ENCODE data around the gene NIPBL. TPM values are rescaled to one million over a fixed set of nuclear protein-coding genes. Genes with fewer than 3 reads are reported as not detected.

The NIPBL gene
- total RNA-seq, 1 experiment from 2014 or later = 61.3 TPM

GRCh38 chr5:36842087-36842486 lies 34.5 kb upstream of the NIPBL start:
- H3K4me3 Mint-ChIP-seq = no peak overlapping the region
- no peak overlapping the region for H3K27ac ChIP-seq (ENCODE audit: insufficient read length, low read depth, low read length)
- no peak overlapping the region for H3K4ac ChIP-seq (ENCODE audit: low read depth, low read length)
- no peak overlapping the region for H3K9ac ChIP-seq (ENCODE audit: extremely low read depth, insufficient read length, low read length)
- no peak overlapping the region; a peak in 1 of 7 replicates for H3K27ac Mint-ChIP-seq
- H3K27me3 Mint-ChIP-seq (ENCODE audit: low read depth) = no peaks in the 10 kb centered on the region; the same call in 1 of the 2 replicates
- no peak overlapping the region for H4K5ac ChIP-seq (ENCODE audit: insufficient read length, low read depth, low read length)
- peaks cover 4 to 17% of the 10 kb centered on the region in 2 experiments; a peak in 3 of 4 replicates for H3K4me1 Mint-ChIP-seq
- no peaks in the 10 kb centered on the region for H3K36me3 Mint-ChIP-seq (ENCODE audit: insufficient read depth in 1 of 3, low read depth in 3 of 3)
- H3K23ac ChIP-seq (ENCODE audit: insufficient read length, low read depth, low read length) = no peak overlapping the region
- H3K4me2 ChIP-seq (ENCODE audit: insufficient read depth, insufficient read length, low read length) = no peak overlapping the region
- H3K9me3 ChIP-seq (ENCODE audit: control insufficient read depth, low read depth, low read length) = no peaks in the 10 kb centered on the region
- no peaks in the 10 kb centered on the region for H4K20me1 ChIP-seq (ENCODE audit: control insufficient read depth, insufficient read depth, insufficient read length)
- H2AFZ ChIP-seq (ENCODE audit: low read length) = no peak overlapping the region
- H4K8ac ChIP-seq (replicated peaks; ENCODE audit: insufficient read length, low read depth, low read length) = no peak overlapping the region
- no peak overlapping the region for H3K56ac ChIP-seq (ENCODE audit: insufficient read length, low read depth, low read length)
- no peak overlapping the region for H2BK12ac ChIP-seq (ENCODE audit: insufficient read length, low read depth, low read length)
- H3K14ac ChIP-seq (ENCODE audit: insufficient read depth, low read length) = no peak overlapping the region
- TF ChIP-seq, protein P1, sequence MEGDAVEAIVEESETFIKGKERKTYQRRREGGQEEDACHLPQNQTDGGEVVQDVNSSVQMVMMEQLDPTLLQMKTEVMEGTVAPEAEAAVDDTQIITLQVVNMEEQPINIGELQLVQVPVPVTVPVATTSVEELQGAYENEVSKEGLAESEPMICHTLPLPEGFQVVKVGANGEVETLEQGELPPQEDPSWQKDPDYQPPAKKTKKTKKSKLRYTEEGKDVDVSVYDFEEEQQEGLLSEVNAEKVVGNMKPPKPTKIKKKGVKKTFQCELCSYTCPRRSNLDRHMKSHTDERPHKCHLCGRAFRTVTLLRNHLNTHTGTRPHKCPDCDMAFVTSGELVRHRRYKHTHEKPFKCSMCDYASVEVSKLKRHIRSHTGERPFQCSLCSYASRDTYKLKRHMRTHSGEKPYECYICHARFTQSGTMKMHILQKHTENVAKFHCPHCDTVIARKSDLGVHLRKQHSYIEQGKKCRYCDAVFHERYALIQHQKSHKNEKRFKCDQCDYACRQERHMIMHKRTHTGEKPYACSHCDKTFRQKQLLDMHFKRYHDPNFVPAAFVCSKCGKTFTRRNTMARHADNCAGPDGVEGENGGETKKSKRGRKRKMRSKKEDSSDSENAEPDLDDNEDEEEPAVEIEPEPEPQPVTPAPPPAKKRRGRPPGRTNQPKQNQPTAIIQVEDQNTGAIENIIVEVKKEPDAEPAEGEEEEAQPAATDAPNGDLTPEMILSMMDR (conservative IDR thresholded peaks at IDR 0.05) = no peak
- no peaks in the 10 kb centered on the region for H3K4me1 ChIP-seq (ENCODE audit: insufficient read depth, low read length)
- H3K23me2 ChIP-seq (ENCODE audit: insufficient read length, low read depth, low read length, poor library complexity, severe bottlenecking) = no peaks in the 10 kb centered on the region
- no peak overlapping the region for H4K91ac ChIP-seq (ENCODE audit: insufficient read length, low read depth, low read length)
- H2BK15ac ChIP-seq (ENCODE audit: low read depth, low read length) = no peak overlapping the region
- no peak overlapping the region for H2AK5ac ChIP-seq (ENCODE audit: insufficient read length, low read length)
- no peak overlapping the region for H2BK5ac ChIP-seq (ENCODE audit: insufficient read length, low read length)
- no peaks in the 10 kb centered on the region for H3K79me1 ChIP-seq (ENCODE audit: insufficient read depth, low read depth, low read length, poor library complexity, severe bottlenecking)
- no peak overlapping the region for H2BK120ac ChIP-seq (ENCODE audit: low read depth, low read length, poor library complexity, severe bottlenecking)
- H3K9me3 Mint-ChIP-seq = 0 out of 5 replicates have a peak, but pooled peaks cover 0 to 3% of the 10 kb centered on the region in 2 experiments
- H3K79me2 ChIP-seq (ENCODE audit: insufficient read depth, low read length) = no peaks in the 10 kb centered on the region
- WGBS (ENCODE audit: extremely low coverage, insufficient read length, low lambda C conversion rate) = no CpG with 5 or more reads among the region's 1 CpG
- no peak overlapping the region for H3K18ac ChIP-seq (ENCODE audit: insufficient read length, low read depth, low read length)
- H2BK20ac ChIP-seq (ENCODE audit: low read depth, low read length, poor library complexity, severe bottlenecking) = no peak overlapping the region
- no peak overlapping the region for H3T11ph ChIP-seq (ENCODE audit: low read length)
- H3K27me3 ChIP-seq (ENCODE audit: insufficient read depth, low read length) = no peaks in the 10 kb centered on the region
- DNase-seq = no peak

All from H9 (cell line).